GM12875 (cell line): ENCODE data around the gene GLIS1.

Experiments used
- H3K4me3 ChIP-seq: one replicate; pipeline ENCODE4 v1.5.1; 2011; ENCODE audit warnings: low read depth, low read length, control low read depth
- TF ChIP-seq, protein P1 (sequence below): IDR thresholded peaks from 2 replicates; pipeline ENCODE4 v1.5.1; 2011; ENCODE audit warnings: low read depth, mild to moderate bottlenecking, control low read depth, inconsistent platforms, low read length, moderate library complexity, borderline replicate concordance; ENCODE audit not compliant: insufficient read depth

The GLIS1 gene

GRCh38 chr1:53517109-53517508, 221.9 kb downstream of the GLIS1 start:
- TF ChIP-seq, protein P1, sequence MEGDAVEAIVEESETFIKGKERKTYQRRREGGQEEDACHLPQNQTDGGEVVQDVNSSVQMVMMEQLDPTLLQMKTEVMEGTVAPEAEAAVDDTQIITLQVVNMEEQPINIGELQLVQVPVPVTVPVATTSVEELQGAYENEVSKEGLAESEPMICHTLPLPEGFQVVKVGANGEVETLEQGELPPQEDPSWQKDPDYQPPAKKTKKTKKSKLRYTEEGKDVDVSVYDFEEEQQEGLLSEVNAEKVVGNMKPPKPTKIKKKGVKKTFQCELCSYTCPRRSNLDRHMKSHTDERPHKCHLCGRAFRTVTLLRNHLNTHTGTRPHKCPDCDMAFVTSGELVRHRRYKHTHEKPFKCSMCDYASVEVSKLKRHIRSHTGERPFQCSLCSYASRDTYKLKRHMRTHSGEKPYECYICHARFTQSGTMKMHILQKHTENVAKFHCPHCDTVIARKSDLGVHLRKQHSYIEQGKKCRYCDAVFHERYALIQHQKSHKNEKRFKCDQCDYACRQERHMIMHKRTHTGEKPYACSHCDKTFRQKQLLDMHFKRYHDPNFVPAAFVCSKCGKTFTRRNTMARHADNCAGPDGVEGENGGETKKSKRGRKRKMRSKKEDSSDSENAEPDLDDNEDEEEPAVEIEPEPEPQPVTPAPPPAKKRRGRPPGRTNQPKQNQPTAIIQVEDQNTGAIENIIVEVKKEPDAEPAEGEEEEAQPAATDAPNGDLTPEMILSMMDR: no peak
- no peak overlapping the region for H3K4me3 ChIP-seq

GRCh38 chr1:53516181-53516580, 222.8 kb downstream of the GLIS1 start:
- no peak overlapping the region for H3K4me3 ChIP-seq
- TF ChIP-seq, protein P1: no peak

DNA sequence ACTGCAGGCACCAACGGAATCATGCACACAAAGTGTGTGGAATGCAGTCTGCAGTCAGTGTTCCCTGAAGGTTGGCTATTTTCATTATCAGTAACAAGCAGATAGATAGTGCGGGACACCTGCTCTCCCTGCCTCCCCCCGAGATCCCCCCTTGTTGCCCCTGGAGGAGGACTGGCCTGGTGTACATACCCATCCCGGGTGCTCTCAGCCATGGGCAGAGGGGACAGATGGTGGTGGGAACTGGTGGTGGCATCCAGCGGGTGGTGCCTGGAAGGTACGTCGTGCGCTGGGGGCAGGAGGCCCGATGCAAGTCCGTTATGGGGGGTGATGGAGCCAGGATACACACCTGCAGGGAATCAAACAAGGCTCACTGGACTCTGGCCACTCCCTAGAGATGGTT, 224.5 kb downstream of the GLIS1 start:
- TF ChIP-seq, protein P1: no peak
- no peak overlapping the region for H3K4me3 ChIP-seq

DNA sequence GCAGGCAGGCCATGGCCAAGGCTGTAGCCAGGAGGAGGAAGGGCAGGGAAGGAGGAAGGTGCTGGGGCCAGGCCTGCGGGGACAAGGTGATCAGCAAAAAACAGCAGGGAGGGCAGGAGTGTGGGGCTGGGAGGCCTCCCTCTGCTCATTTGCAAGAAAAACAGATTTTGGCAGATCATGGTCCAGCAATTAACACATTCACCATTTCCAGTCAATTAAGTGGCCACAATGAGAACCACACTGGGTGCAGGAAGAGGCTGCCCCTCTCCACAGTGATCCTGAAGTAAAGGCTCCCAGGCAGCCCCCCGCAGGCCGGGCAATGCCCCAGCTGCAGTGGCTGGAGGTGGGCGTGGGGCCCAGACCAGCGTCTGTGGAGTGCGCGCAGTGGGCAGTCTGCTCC, 225.1 kb downstream of the GLIS1 start:
- TF ChIP-seq, protein P1: no peak

DNA sequence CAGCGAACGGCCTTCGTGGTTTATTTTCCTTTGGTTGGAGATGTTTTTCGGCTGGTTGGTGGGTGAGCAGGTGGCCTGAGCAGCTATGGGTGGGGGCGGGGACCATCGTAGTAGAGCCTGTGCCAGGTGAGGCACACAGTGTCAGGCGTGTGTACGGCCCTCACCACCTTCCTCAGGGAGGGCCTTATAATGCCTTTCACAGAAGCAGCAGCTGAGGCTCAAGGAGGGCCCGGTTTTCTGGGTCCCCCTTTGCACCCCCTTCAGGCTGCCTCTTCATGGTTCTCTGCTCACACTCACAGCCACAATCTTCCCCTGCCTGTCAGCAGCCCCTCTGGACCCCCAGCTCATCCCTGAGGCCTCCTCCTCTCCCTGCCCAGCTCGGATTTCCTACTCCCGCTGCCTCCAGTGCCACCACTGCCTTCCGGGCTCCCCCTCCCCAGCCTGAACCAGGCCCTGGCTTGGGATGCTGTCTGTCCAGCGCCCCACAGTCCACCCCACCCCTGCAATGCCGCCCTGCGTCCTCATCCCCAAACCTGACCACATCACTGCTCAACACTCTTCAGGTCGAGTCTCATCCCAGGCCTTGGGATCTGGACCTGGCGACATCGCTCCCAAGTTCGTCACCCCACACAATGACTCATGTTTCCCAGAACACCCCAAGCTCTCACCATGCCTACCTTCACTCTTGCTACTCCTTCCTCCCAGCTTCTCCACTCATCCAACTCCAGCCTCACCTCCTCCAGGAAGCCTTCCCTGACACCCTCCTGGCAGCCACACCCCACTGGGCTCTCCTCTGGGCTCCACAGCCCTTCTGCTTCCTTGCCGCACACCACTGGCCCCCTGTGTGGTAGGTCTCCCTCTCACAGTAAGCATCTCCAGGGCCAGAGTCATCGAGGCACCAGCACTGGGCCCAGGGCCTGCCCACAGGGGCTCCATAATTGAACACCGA, 225.9 kb downstream of the GLIS1 start:
- TF ChIP-seq, protein P1: no peak
- H3K4me3 ChIP-seq: no peak overlapping the region

More for the DNA sequence above, 225.1 kb downstream of the GLIS1 start:
- no peak overlapping the region for H3K4me3 ChIP-seq

- H3K4me3 ChIP-seq: no peak overlapping the region
- TF ChIP-seq, protein P1: no peak
Observed at GRCh38 chr1:53511933-53512806, 226.8 kb downstream of the GLIS1 start.
